Bronchial epithelial cell (primary cell): Measurements from ENCODE around the gene GGPS1. TPM values are rescaled to one million over a fixed set of nuclear protein-coding genes. Genes with fewer than 3 reads are reported as not detected.
"Not testable (repeated sequence)": the region's sequence is repeated elsewhere in the genome, so short reads cannot be mapped to it uniquely, and the experiment has no call there.

Experiments used
- DNase-seq: peaks from one replicate; pipeline ENCODE4 v3.0.0-alpha.2; 2010; ENCODE audit warnings: low read depth
- FAIRE-seq: peaks from 2 replicates; lab custom pipeline; 2011; peaks lifted over from hg19 to GRCh38; lab: Jason Lieb, UNC
- H3K27me3 ChIP-seq: 2 replicates; pipeline ENCODE4 v1.5.1; 2011; ENCODE audit warnings: low read length; ENCODE audit not compliant: control insufficient read depth, insufficient read depth
- H3K36me3 ChIP-seq: 2 replicates; pipeline ENCODE4 v1.5.1; 2011; ENCODE audit warnings: low read length; ENCODE audit not compliant: control insufficient read depth, insufficient read depth
- H3K4me3 ChIP-seq: 2 replicates; pipeline ENCODE4 v1.5.1; 2011; ENCODE audit warnings: mild to moderate bottlenecking, low read depth, low read length, control low read depth
- CTCF ChIP-seq: IDR thresholded peaks from 2 replicates; pipeline ENCODE4 v1.5.1; 2011; ENCODE audit warnings: mild to moderate bottlenecking, moderate library complexity, low read length, control low read depth, inconsistent platforms; ENCODE audit not compliant: insufficient read depth, severe bottlenecking
- total RNA-seq: library from RNA; depleted of rRNA; stranded (reverse); fragments of >200 nt; gene quantifications from 2 replicates; pipeline ENCODE4 v1.2.1, GENCODE V29; 2014

The GGPS1 gene
- total RNA-seq, 1 donor from 2014 or later, result 21.6 TPM

DNA sequence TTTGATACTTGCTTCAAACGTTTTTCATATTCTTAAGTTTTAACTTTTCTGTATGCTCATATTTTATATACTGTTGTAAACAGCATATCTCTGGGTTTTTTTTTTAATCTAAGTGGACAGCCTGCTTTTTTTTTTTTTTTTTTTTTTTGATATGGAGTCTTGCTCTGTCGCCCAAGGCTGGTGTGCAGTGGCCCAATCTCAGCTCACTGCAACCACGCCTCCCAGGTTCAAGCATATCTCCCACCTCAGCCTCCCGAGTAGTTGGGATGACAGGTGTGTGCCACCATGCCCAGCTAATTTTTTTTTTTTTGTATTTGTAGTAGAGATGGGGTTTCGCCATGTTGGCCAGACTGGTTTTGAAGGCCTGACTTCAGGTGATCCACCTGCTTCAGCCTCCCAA is 40.1 kb downstream of the GGPS1 start:
- TF ChIP-seq CTCF, result no peak
- DNase-seq, result no peak
- no peak for FAIRE-seq
- H3K27me3 ChIP-seq, result no peaks in the 10 kb centered on the region
- H3K4me3 ChIP-seq, result no peak overlapping the region
- peaks cover 1% of the 10 kb centered on the region for H3K36me3 ChIP-seq

GRCh38 chr1:235369802-235370201 is 41.4 kb downstream of the GGPS1 start:
- FAIRE-seq (no peak), DNase-seq (no peak)
- Histone ChIP-seq H3K36me3 (peaks cover 1% of the 10 kb centered on the region), H3K4me3 (no peak overlapping the region), H3K27me3 (no peaks in the 10 kb centered on the region)
- no peak for TF ChIP-seq CTCF

DNA sequence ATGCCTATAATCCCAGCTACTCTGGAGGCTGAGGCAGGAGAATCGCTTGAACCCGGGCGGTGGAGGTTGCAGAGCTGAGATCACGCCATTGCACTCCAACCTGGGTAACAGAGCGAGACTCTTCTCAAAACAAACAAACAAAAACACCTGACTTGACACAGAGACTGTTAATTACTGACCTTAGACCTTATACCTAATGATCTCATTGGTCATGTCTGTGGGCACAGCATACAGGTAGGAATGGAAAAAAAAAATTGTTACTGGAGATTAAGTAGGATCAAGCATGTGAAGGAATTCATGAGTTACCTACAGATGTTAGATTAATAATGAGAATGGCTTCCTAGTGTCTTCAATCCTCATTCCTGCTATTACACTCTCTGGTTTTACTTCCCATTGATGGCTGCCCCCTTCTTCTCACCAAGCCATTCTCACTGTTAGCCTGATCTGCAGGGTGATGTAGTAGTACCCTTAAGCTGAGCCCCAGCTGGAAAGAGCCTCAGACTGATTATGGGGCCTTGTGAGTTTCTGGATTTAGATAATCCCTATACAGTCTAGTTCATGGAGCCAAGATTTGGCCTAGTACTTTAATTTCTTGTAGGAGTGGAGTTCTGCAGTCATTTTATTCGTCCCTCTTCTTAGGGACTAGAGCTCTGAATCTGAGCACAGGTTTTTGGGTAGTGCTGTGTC is 47.7 kb downstream of the GGPS1 start:
- no peak for TF ChIP-seq CTCF
- FAIRE-seq, result no peak
- Histone ChIP-seq H3K36me3 (peaks cover 5% of the 10 kb centered on the region), H3K27me3 (no peaks in the 10 kb centered on the region), H3K4me3 (no peak overlapping the region)
- DNase-seq, result no peak

DNA sequence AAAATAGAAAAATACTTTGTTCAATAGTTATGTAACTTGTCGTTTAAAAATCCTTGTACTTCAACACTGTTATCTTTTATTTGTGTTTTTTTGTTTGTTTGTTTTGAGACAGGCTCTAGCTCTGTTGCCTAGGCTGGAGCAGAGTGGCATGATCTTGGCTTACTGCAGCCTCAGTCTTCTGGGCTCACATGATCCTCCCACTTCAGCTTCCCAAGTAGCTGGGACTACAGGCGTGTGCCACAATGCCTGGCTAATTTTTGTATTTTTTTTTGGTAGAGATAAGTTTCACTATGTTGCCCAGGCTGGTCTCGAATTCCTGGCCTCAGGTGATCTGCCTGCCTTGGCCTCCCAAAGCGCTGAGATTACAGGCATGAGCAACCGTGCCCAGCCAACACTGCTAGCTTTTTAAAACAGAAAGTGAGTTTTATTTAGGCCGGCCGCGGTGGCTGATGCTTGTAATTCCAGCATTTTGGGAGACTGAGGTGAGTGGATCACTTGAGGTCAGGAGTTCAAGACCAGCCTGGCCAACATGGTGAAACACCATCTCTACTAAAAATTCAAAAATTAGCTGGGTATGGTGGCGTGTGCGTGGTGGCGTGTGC is 49.9 kb downstream of the GGPS1 start:
- H3K27me3 ChIP-seq, DNase-seq, H3K36me3 ChIP-seq, FAIRE-seq, H3K4me3 ChIP-seq: not testable (repeated sequence)

DNA sequence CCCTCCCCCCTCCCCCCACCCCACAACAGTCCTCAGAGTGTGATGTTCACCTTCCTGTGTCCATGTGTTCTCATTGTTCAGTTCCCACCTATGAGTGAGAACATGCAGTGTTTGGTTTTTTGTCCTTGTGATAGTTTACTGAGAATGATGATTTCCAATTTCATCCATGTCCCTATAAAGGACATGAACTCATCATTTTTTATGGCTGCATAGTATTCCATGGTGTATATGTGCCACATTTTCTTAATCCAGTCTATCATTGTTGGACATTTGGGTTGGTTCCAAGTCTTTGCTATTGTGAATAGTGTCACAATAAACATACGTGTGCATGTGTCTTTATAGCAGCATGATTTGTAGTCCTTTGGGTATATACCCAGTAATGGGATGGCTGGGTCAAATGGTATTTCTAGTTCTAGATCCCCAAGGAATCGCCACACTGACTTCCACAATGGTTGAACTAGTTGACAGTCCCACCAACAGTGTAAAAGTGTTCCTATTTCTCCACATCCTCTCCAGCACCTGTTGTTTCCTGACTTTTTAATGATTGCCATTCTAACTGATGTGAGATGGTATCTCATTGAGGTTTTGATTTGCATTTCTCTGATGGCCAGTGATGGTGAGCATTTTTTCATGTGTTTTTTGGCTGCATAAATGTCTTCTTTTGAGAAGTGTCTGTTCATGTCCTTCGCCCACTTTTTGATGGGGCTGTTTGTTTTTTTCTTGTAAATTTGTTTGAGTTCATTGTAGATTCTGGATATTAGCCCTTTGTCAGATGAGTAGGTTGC is 53.8 kb downstream of the GGPS1 start:
- DNase-seq, H3K27me3 ChIP-seq, FAIRE-seq, H3K36me3 ChIP-seq, H3K4me3 ChIP-seq: not testable (repeated sequence)

DNA sequence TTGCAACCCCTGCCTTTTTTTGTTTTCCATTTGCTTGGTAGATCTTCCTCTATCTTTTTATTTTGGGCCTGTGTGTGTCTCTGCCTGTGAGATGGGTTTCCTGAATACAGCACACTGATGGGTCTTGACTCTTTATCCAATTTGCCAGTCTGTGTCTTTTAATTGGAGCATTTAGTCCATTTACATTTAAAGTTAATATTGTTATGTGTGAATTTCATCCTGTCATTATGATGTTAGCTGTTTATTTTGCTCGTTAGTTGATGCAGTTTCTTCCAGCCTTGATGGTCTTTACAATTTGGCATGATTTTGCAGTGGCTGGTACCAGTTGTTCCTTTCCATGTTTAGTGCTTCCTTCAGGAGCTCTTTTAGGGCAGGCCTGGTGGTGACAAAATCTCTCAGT is 57.3 kb downstream of the GGPS1 start:
- H3K27me3 ChIP-seq, H3K36me3 ChIP-seq, FAIRE-seq, H3K4me3 ChIP-seq, DNase-seq: not testable (repeated sequence)

DNA sequence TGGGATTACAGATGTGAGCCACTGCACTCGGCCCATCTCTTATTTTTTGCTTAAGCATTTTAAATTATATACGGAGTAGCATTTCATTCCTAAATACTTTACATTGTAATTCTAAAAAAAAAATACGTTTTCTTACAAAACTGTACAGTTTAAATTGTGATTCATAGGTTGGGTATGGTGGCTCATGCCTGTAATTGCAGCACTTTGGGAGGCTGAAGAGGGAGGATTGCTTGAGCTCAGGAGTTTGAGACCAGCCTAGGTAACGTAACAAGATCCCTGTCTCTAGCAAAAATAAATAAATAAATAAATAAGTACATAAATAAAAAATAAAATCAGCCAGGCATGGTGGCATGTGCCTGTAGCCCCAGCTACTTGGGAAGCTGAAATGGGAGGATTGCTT is 63.5 kb downstream of the GGPS1 start:
- no peaks in the 10 kb centered on the region for H3K36me3 ChIP-seq
- no peaks in the 10 kb centered on the region for H3K27me3 ChIP-seq
- H3K4me3 ChIP-seq, result no peak overlapping the region
- TF ChIP-seq CTCF, result no peak
- no peak for FAIRE-seq
- no peak for DNase-seq
